Measurements from ENCODE around the gene NOD2.

Gene NOD2

GRCh38 chr16:50671644-50672260, 21.7 kb upstream of the NOD2 start:
- DNase-seq, result peak; percentile 63

- no peak for DNase-seq
Measured at GRCh38 chr16:50673496-50674275, 19.7 kb upstream of the NOD2 start.

- DNase-seq, result no peak
Measured at GRCh38 chr16:50674831-50675230, 18.6 kb upstream of the NOD2 start.

- no peak for DNase-seq
Measured at GRCh38 chr16:50675686-50676610, 17.5 kb upstream of the NOD2 start.

GRCh38 chr16:50676684-50677225, 16.7 kb upstream of the NOD2 start:
- DNase-seq, result no peak

- DNase-seq, result no peak
Measured at GRCh38 chr16:50677351-50677750, 16.1 kb upstream of the NOD2 start.

GRCh38 chr16:50678531-50678930, 14.9 kb upstream of the NOD2 start:
- DNase-seq, result no peak

- DNase-seq, result no peak
Measured at GRCh38 chr16:50679266-50679665, 14.1 kb upstream of the NOD2 start.

GRCh38 chr16:50679676-50680555, 13.5 kb upstream of the NOD2 start:
- no peak for DNase-seq

GRCh38 chr16:50680556-50680893, 12.9 kb upstream of the NOD2 start:
- no peak for DNase-seq

- DNase-seq, result peak; percentile 66
Measured at GRCh38 chr16:50681021-50681885, 12.2 kb upstream of the NOD2 start, which contains the start of gene SNX20. TSS of gene SNX20 (minus strand) at chr16:50681312. CDS start at chr16:50677526, 3,786 bp downstream.

- DNase-seq, result peak; percentile 57
Measured at GRCh38 chr16:50683689-50684374, 9.6 kb upstream of the NOD2 start.

GRCh38 chr16:50684823-50685461, 8.5 kb upstream of the NOD2 start:
- DNase-seq, result peak; percentile 61

- DNase-seq, result no peak
Measured at GRCh38 chr16:50685462-50686063, 7.8 kb upstream of the NOD2 start.

GRCh38 chr16:50688083-50688482, 5.3 kb upstream of the NOD2 start:
- DNase-seq, result no peak

GRCh38 chr16:50688867-50689266, 4.5 kb upstream of the NOD2 start:
- no peak for DNase-seq

GRCh38 chr16:50690177-50690576, 3.2 kb upstream of the NOD2 start:
- DNase-seq, result no peak

- no peak for DNase-seq
Measured at GRCh38 chr16:50692644-50692998, 785 bp upstream of the NOD2 start.

- DNase-seq, result no peak
Measured at GRCh38 chr16:50694206-50694605, 800 bp downstream of the NOD2 start.

Data from activated naive CD4-positive, alpha-beta T cell treated with Interleukin-2 at 50 U/mL for 16 hours (primary cell).